Coronary artery (tissue), 2 donors: ENCODE measurements around the gene RTL10.
A peak's percentile ranks its signal among the peaks of the same experiment; 100 is the strongest.

Experiments used
- DNase-seq: peaks from one replicate; pipeline ENCODE4 v3.0.0-alpha.2; 2017; ENCODE audit warnings: low spot score
- H3K27ac ChIP-seq, 2 donors: fragments of 200-600 bp; sonication (generic); one replicate each; pipeline ENCODE4 v1.5.1; 2016 to 2019
- H3K4me3 ChIP-seq: fragments of 200-600 bp; sonication (generic); 2 replicates; pipeline ENCODE4 v1.5.1; 2016; ENCODE audit warnings: mild to moderate bottlenecking, moderate library complexity
- CTCF ChIP-seq: fragments of 200-600 bp; sonication (generic); IDR thresholded peaks from one replicate; pipeline ENCODE4 v1.5.1; 2019; ENCODE audit warnings: antibody characterized with exemption

Gene RTL10, protein sequence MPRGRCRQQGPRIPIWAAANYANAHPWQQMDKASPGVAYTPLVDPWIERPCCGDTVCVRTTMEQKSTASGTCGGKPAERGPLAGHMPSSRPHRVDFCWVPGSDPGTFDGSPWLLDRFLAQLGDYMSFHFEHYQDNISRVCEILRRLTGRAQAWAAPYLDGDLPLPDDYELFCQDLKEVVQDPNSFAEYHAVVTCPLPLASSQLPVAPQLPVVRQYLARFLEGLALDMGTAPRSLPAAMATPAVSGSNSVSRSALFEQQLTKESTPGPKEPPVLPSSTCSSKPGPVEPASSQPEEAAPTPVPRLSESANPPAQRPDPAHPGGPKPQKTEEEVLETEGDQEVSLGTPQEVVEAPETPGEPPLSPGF

DNA sequence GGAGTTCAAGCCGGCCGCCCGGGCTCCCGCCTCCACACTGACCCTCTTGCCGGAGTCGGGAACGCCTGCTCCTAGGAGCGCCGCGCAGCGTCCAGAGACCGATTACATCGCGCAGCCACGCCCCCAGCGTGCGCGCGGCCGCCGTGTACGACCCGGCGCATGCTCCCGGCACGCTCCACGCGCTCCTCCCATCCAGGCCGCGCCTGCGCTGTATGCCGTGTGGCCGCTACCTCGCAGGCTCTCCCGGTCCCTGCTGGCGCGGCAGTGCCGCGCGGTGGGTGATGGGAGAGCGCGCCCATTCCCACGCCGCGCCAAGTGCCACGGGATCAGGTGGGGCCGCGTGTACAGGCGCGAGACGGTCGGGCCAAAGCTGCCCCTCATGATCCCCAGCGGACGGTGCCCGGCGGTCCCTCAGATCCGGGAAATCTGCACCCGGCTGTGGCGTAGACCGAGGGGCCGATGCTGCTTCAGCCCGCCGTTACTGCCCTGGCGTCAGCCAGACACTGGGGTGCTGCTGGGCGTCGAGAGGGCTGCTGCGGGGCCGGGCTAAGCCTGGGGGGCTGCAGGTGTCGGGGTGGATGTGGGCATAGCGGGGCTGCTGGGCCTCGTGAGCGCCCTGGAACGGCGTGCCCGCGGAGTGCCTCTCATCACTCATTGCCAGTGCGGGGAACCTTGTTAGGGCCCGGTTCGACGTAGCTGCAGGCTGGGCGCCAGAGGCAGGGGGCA, at the start of gene RTL10, which contains the start of gene GNB1L:
Gene RTL10 (minus strand): TSS at position 97 of the 726 bp plus-strand sequence. CDS start 2,613 bp downstream, outside the sequence.
Gene GNB1L (minus strand): TSS at position 97 of the 726 bp plus-strand sequence. CDS start 33,519 bp downstream, outside the sequence.
- H3K27ac ChIP-seq = peak within 1 kb of the TSS; percentile 87 to 98
- no peak for TF ChIP-seq CTCF
- H3K4me3 ChIP-seq = peak within 1 kb of the TSS; percentile 93
- DNase-seq = peak; percentile 97

DNA sequence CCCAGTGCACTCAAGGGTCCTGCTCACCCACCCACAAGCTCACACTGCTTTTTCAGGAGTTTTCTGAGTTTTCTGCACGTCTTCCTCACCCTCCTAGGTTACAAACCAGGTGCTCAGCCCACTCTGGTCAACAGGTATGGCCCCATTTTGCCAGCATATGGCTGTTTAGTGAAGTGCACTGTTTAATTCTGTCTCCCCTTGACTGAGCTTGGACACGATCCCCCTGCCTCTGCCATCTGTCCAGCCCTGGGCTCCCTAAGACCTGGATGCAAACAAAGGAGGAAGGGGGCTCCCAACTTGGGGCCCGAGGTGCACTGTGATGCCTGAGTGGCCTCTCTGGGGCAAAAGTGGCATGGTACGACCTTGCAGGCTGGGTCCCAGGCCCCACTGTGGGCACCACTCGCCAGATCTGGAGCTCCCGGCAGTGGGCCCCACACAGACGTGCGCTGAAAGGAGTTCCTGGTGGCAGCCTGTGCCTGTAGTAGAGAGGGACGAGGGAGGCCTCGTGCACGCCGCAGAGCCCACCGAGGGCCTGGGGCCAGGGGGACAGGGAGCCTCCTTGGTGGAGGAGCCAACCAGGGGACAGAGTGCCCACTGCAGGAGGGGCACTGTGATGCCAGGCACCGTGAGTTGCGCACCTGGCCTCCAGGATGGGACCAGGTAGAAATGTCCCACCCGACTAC, 49.6 kb upstream of the RTL10 start:
- no peak for DNase-seq
- Histone ChIP-seq H3K4me3 (no peak overlapping the region), H3K27ac (no peak overlapping the region)
- TF ChIP-seq CTCF = no peak

- Histone ChIP-seq H3K4me3 (no peak overlapping the region), H3K27ac (no peak overlapping the region)
- no peak for DNase-seq
- no peak for TF ChIP-seq CTCF
Observed at GRCh38 chr22:19903513-19903912, 48.8 kb upstream of the RTL10 start.

- Histone ChIP-seq H3K4me3 (no peak overlapping the region), H3K27ac (no peak overlapping the region)
- DNase-seq = no peak
- TF ChIP-seq CTCF = no peak
Observed at GRCh38 chr22:19903031-19903430, 48.4 kb upstream of the RTL10 start.

GRCh38 chr22:19902245-19902715, 47.6 kb upstream of the RTL10 start:
- DNase-seq = peak; percentile 55
- H3K4me3 ChIP-seq = no peak overlapping the region
- no peak overlapping the region for H3K27ac ChIP-seq

More at GRCh38 chr22:19902245-19902715, 47.6 kb upstream of the RTL10 start:
- TF ChIP-seq CTCF = no peak
